ENCODE data around the gene TCP10L.

DNA sequence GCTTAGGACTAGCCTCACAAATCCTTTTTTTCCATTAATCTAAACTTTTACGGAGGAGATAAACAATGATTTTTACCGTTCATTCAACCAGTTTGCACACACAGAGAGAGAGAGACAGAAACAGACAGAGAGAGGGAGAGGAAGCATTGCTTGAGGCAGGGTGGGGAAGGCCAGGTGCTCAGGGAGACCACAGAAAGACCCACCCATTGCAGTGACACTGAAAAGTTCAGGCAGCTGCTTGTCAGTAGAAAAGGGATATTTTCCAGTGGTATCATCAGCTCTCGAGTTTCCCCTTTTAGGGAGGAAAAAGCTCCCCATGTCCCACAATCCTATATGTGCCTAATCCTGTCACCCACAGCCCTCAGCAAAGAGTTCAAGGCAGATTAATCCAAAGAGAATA, 27.2 kb downstream of the TCP10L start:
- TF ChIP-seq, protein P1, sequence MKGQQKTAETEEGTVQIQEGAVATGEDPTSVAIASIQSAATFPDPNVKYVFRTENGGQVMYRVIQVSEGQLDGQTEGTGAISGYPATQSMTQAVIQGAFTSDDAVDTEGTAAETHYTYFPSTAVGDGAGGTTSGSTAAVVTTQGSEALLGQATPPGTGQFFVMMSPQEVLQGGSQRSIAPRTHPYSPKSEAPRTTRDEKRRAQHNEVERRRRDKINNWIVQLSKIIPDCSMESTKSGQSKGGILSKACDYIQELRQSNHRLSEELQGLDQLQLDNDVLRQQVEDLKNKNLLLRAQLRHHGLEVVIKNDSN (IDR thresholded peaks at IDR 0.05) = no peak
- no peak for TF ChIP-seq RAD21 (IDR thresholded peaks at IDR 0.05; ENCODE audit: low read depth)
- no peak for TF ChIP-seq TEAD4 (IDR thresholded peaks at IDR 0.05)
- TF ChIP-seq, protein P2, sequence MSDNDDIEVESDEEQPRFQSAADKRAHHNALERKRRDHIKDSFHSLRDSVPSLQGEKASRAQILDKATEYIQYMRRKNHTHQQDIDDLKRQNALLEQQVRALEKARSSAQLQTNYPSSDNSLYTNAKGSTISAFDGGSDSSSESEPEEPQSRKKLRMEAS (IDR thresholded peaks at IDR 0.05) = no peak
- TF ChIP-seq CREB1 (IDR thresholded peaks at IDR 0.05; ENCODE audit: low read depth) = no peak
- no peak for TF ChIP-seq YY1 (IDR thresholded peaks at IDR 0.05; ENCODE audit: low read depth)
- no peak for TF ChIP-seq TAF1 (IDR thresholded peaks at IDR 0.05; ENCODE audit: low read depth)
- no peak for TF ChIP-seq FOXM1 (IDR thresholded peaks at IDR 0.05; ENCODE audit: borderline replicate concordance, low read depth)
- TF ChIP-seq TCF12 (IDR thresholded peaks at IDR 0.05; ENCODE audit: low read depth) = no peak
- no peak for TF ChIP-seq EP300 (IDR thresholded peaks at IDR 0.05; ENCODE audit: borderline replicate concordance)
- no peak for TF ChIP-seq NFIC (IDR thresholded peaks at IDR 0.05)
- TF ChIP-seq, protein P3, sequence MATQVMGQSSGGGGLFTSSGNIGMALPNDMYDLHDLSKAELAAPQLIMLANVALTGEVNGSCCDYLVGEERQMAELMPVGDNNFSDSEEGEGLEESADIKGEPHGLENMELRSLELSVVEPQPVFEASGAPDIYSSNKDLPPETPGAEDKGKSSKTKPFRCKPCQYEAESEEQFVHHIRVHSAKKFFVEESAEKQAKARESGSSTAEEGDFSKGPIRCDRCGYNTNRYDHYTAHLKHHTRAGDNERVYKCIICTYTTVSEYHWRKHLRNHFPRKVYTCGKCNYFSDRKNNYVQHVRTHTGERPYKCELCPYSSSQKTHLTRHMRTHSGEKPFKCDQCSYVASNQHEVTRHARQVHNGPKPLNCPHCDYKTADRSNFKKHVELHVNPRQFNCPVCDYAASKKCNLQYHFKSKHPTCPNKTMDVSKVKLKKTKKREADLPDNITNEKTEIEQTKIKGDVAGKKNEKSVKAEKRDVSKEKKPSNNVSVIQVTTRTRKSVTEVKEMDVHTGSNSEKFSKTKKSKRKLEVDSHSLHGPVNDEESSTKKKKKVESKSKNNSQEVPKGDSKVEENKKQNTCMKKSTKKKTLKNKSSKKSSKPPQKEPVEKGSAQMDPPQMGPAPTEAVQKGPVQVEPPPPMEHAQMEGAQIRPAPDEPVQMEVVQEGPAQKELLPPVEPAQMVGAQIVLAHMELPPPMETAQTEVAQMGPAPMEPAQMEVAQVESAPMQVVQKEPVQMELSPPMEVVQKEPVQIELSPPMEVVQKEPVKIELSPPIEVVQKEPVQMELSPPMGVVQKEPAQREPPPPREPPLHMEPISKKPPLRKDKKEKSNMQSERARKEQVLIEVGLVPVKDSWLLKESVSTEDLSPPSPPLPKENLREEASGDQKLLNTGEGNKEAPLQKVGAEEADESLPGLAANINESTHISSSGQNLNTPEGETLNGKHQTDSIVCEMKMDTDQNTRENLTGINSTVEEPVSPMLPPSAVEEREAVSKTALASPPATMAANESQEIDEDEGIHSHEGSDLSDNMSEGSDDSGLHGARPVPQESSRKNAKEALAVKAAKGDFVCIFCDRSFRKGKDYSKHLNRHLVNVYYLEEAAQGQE (IDR thresholded peaks at IDR 0.05; ENCODE audit: low read depth) = no peak
- no peak for TF ChIP-seq EGR1 (IDR thresholded peaks at IDR 0.05)
- no peak for TF ChIP-seq CEBPB (IDR thresholded peaks at IDR 0.05)
